HG02623 (cell line): ENCODE data around the gene DSCAM.

Experiments
- ATAC-seq: cut with Tn5 transposase; IDR thresholded peaks from one replicate; pipeline ENCODE4 v1.9.1; 2021; ENCODE audit warnings: moderate library complexity; ENCODE audit not compliant: unreplicated experiment

Gene DSCAM

GRCh38 chr21:40840401-40841125 lies 6.4 kb downstream of the DSCAM start:
- ATAC-seq: no peak

- ATAC-seq: no peak
These were observed 7.4 kb downstream of the DSCAM start for GRCh38 chr21:40839521-40839920.

GRCh38 chr21:40837456-40837855 lies 9.5 kb downstream of the DSCAM start:
- no peak for ATAC-seq

GRCh38 chr21:40835184-40835694 lies 11.7 kb downstream of the DSCAM start:
- ATAC-seq: no peak

- no peak for ATAC-seq
These were observed 13.8 kb downstream of the DSCAM start for GRCh38 chr21:40833184-40833583.

GRCh38 chr21:40832316-40832715 lies 14.6 kb downstream of the DSCAM start:
- ATAC-seq: no peak

- ATAC-seq: no peak
These were observed 16.1 kb downstream of the DSCAM start for GRCh38 chr21:40830836-40831235.

GRCh38 chr21:40829791-40830190 lies 17.2 kb downstream of the DSCAM start:
- ATAC-seq: no peak

- ATAC-seq: no peak
These were observed 17.6 kb downstream of the DSCAM start for GRCh38 chr21:40829308-40829707.

GRCh38 chr21:40827509-40827908 lies 19.4 kb downstream of the DSCAM start:
- ATAC-seq: no peak

GRCh38 chr21:40819071-40819900 lies 27.7 kb downstream of the DSCAM start:
- no peak for ATAC-seq

GRCh38 chr21:40813918-40814317 lies 33.0 kb downstream of the DSCAM start:
- no peak for ATAC-seq

- ATAC-seq: no peak
These were observed 37.2 kb downstream of the DSCAM start for GRCh38 chr21:40809673-40810197.

- no peak for ATAC-seq
These were observed 43.9 kb downstream of the DSCAM start for GRCh38 chr21:40803101-40803500.

- ATAC-seq: no peak
These were observed 46.8 kb downstream of the DSCAM start for GRCh38 chr21:40800126-40800525.

- ATAC-seq: no peak
These were observed 49.1 kb downstream of the DSCAM start for GRCh38 chr21:40797891-40798290.

- no peak for ATAC-seq
These were observed 49.5 kb downstream of the DSCAM start for GRCh38 chr21:40797410-40797809.

- no peak for ATAC-seq
These were observed 50.5 kb downstream of the DSCAM start for GRCh38 chr21:40796464-40796863.

- no peak for ATAC-seq
These were observed 51.6 kb downstream of the DSCAM start for GRCh38 chr21:40795313-40795712.

GRCh38 chr21:40792691-40793456 lies 54.1 kb downstream of the DSCAM start:
- no peak for ATAC-seq

GRCh38 chr21:40788635-40789034 lies 58.3 kb downstream of the DSCAM start:
- ATAC-seq: no peak
